Muscle of arm (tissue), 12 donors: ENCODE results near the gene TWIST2. TPM values are rescaled to one million over a fixed set of nuclear protein-coding genes. Genes with fewer than 3 reads are reported as not detected.

Experiments
- DNase-seq: peaks from one replicate; pipeline ENCODE4 v3.0.0-alpha.2; 2013
- polyA plus RNA-seq, 12 donors: library from polyadenylated mRNA; unstranded; fragments of 120-200 nt; gene quantifications; one replicate each; pipeline ENCODE4 v1.2.1, GENCODE V29; 2013; ENCODE audit not compliant: insufficient read length in 12 of 12

TWIST2 gene
- polyA plus RNA-seq, 12 donors: 3.0 to 140 (median 5.9) TPM; not detected in 2

DNA sequence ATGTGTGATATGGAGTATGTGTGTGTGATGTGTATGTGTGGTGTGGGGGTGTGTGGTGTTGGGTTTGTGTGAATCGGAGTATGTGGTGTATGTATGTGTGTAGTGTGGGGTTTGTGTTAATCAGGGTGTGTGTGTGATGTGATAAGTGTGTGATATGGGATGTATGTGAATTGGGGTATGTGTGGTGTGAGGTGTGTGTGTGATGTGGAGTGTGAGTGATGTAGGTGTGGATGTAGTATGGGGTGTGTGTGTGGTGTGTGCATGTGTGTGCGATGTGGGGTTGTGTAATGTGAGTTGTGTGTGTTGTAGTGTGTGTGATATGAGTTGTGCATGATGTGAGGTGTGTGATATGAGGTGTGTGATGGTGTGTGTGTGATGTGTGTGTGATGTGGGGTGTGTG, 54.4 kb downstream of the TWIST2 start:
- DNase-seq: no peak

DNA sequence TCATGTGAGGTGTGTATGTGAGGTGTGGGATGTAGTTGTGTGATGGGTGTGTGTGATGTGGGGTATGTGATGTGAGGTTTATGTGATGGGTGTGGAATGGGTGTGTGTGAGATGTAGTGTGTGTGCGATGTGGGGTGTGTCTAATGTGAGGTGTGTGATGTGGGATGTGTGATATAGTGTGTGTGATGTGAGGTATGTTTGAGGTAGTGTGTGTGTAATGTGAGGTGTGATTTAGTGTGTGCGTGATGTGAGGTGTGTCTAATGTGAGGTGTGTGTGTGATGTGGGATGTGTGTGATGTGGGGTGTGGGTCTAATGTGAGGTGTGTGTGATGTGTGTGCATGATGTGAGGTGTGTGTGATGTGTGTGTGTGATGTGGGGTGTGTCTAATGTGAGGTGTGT, 55.3 kb downstream of the TWIST2 start:
- no peak for DNase-seq

DNA sequence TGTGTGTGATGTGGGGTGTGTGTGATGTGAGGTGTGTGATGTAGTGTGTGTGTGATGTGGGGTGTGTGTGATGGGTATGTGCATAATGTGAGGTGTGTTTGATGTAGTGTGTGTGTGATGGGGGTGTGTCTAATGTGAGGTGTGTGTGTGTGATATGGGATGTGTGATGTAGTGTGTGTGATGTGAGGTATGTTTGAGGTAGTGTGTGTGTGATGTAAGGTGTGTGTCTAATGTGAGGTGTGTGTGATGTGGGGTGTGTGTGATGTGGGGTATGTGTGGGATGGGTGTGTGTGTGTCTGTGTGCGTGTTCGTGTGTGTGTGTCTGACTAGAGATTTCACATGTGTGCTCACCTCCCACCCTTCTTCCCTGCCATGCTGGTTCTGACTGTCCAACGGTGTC, 56.3 kb downstream of the TWIST2 start:
- DNase-seq: no peak

DNA sequence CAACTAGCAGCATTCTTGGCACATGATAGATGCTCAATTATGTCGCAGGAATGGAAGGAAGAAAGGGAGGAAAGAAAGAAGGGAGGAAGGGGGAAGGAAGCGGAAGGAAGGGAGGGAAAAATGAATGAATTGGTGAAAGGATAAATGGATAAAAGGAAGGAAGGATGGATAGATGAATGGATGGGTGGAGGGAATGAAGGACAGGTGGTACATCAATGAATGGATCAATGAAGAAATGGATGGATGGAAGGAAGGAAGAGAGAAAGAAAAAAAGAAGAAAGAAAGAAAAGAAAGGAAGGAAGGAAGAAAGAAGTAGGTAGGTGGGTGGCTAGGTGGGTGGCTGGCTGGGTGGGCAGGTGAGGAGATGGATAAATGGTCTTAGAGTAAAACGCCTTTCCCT, 56.8 kb downstream of the TWIST2 start:
- no peak for DNase-seq

DNA sequence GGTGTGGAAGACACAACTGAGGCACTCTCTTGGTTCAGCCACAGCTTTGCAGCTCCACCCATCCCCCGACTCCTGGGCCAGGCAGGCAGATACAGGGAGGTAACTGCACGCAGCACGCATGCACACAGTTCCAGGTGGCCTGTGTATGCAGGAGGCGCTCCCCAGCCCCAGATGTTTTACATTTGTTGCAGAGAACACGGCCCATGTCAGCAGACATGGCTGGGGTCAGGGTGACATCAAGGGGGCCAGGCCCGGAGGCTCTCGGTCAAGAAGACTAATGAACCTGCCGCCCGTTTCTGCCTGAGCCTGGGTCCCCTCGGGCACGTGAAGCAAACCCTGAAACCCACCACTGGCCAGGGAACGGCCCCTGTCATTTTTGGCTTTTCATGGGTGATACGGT, 57.3 kb downstream of the TWIST2 start:
- no peak for DNase-seq

DNA sequence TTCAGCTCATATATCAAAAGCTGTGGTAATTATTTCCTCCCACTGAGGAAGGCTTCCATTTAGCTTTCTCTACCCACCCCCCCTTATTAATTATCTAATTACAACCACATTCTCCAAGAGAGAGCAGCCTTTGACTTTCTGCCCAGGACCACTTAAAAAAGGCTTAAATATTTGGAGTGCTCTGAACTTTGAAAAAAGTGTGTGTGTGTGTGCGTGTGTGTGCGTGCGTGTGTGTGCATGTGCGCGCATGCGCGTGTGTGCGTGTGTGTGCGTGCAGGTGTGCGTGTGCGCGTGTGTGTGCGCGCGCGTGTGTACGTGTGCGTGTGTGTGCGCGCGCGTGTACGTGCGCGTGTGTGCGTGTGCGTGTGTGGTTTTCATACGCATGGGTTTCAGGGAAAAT, 57.8 kb downstream of the TWIST2 start:
- no peak for DNase-seq

DNA sequence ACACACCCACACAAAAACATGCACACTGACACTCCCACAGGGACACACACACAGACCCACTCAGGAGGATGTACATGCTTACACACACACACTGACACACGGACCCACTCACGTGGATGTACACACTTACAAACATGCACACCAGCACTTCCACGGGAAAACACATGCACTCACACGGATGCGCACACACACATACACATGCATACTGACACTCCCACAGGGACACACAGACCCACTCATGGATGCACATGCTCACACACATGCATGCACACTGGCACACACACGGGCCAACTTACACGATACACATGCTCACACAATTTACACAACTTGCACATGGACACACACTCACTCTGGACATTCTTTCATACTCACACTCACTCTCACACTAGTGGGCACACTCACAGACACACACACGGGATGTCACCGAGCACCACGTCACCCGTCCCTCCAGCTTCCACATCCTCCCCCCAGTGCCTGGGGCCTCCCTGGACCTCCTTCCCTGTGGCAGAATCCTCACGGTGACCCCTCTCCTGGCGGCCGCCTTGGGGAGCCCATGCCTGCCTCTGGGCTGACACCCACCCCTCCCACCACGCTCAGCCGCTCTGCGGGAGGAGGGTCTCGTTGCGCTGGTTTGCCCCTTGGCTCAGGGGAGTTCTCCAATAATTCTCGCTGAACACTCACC, 58.5 kb downstream of the TWIST2 start:
- DNase-seq: no peak

DNA sequence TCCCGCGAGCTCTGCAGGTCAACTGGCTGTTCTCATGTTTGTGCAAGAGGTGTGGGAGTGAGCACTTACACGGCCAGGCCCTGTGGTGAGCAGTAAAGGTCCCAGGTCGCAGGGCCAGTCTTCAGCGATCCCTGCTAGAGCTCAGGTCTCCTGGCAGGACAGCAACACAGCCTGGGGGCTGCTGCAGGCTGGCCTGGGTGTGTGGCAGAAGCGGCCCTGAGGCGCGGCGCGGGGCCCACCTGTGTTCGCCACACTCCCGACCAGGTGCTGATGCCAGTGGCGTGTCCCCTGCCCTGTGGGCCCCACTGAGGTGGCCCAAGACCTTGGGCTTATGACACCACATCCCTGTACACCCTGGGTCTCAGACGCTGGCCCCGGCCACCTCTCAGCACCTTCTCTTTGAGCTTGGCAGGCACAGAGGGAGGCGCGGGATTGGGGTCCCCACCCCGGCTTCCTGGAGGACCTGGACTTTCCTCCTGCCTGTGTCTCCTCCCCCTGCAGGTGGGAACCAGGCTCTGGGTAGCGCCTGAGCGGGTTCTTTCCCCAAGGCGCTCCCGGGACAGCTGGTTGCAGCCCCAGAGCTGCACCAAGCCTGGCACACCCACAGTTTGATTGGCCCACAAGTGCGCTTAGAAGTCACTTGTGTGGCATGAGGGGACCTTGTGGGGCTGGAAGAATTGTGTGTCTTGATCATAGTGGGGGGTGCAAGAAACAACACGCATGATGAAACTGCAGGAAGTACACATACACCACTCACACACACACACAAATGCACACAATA, 59.2 kb downstream of the TWIST2 start:
- DNase-seq: no peak

DNA sequence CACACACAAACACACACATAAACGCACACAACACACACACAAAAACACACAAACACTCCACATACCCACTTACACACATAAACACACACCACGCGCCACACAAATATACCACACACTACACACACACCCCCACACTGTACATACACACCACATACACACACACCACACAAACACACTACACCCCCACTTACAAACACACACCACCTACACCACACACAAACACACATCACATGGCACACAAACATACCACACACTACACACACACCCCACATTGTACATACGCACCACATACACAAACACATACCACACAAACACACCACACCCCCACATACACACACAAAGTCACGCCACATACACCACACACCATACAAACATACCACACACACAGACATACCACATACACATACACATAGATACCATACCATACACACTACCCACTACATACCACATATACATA, 59.9 kb downstream of the TWIST2 start:
- no peak for DNase-seq

DNA sequence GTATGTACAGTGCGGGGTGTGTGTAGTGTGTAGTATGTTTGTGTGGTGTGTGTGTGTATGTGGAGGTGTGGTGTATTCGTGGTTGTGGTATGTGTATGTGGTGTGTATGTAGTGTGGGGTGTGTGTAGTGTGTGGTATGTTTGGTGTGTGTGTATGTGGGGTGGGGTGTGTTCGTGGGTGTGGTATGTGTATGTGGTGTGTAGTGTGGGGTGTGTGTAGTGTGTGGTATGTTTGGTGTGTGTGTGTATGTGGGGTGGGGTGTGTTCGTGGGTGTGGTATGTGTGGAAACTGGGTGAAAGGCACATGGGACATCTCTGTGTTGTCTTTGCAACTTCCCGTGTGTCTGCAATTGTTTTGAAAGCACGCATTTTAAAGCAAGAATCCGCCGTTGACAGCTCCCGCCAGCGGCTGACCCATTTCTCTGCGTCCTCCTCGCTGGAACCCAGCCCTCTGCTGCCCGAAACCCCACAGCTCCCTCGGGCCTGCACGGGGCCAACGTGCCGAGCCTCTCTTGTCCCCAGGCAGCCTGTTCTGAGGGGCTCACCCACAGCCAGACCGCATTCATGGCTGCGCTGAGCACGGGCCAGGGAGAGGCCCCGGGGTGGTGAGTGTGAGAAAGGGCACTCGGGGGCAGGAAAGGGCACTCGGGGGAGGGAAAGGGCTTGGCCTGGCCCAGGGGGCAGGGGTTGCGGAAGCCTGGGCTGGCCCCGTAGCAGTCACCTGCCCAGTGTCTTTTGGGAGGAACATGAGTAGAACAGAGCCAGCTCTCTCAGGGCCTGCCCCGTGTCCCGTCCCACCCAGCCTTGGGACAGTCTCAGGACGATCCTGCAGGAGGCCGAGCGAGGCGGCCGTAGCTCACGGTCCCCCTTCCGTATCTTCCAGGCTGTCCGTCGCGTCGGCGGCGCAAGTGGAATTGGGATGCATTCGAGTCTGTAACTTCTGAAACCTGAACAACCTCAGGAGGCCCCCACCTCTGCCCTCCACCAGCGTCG, 61.4 kb downstream of the TWIST2 start:
- DNase-seq: no peak

DNA sequence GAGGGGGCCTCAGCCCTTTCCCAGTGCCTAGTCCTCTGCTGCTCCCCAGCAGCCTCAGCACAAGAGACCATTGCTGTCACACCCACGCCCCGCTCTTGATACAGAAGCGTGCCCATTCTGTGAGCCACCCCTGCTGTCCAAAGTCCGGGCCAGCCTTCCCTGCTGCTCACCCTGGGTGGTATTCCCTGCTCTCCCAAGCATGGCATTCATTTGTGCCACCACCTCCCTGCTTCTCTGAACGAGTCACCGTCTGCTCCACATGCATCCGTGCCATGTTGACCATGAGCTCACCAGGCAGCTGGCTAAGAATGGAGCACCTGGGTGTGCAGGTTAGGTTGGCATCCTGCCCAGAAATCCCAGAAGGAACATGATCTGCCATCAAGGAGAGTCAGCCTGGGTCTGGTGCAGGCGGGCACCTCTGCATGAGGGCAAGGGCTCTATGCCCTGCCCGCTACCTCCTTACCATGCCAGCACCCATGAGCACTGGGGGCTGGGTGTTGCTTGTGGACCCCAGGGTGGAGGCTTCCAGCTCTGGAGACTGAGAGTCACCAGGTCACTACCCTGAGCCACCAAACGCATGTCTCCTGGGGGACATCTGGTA, 63.0 kb downstream of the TWIST2 start:
- DNase-seq: no peak

DNA sequence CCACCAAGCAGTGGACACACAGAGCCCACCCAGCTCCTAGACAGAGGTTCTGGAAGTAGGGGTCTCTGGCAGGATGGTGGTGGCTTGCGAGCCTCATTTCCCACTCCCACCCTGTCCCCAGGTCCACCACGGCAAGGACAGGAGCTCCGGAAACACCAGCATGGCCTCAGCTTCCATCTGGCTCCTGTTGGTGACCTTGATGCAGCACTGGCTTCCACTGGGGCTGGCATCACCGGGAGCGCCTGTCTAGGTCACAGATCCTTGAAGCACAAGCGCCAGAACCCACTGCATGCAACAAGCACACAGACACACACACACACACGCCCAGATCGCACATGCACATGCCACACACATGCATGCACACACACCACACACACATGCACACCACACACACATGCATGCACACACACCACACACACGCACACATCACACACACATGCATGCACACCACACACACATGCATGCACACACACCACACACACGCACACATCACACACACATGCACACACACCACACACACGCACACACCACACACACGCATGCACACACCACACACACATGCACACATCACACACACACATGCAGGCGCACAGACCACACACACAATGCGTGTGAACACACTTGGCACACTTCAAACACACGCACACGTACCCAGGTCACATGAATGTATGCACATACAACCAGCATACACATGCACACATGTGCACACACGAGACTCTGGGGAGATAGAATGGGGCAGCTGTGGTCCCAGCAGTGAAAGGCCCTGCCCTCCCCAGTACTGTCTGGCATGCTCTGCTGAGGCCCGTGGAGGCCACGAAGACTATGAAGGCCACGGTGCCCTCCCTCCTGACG, 63.7 kb downstream of the TWIST2 start:
- DNase-seq: no peak

DNA sequence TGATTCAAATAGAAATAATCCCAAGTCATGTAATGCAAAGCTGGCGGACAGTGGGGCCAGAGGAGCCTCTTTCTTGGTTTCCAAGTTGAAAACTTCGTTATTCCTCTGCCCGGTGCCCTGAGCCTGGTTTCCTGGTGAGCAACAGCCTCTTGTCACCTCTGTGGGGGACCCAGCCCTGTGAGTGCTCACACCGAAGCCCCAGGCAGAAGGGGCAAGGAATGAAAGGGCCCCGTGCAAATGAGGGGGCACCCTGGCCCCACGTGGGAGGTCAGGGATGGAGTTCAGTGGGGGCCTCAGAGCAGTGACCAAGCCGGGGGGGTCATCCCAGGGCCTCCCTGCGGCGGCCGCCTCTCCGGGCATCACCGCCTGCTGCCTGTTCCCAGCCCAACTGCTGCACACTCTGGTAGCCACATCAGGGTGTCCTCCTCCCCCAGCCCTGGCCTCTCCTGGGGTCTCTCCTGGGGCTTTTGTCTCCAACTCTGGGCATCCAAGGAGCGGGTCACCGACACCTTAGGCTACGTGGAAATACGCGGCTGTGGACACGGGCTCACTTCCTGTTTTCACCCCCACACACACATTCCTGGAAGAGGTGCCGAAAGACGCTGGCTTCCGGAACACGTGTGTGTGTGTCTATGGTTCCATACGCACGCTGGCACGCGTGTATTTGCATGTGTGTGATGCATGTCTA, 64.5 kb downstream of the TWIST2 start:
- DNase-seq: no peak

DNA sequence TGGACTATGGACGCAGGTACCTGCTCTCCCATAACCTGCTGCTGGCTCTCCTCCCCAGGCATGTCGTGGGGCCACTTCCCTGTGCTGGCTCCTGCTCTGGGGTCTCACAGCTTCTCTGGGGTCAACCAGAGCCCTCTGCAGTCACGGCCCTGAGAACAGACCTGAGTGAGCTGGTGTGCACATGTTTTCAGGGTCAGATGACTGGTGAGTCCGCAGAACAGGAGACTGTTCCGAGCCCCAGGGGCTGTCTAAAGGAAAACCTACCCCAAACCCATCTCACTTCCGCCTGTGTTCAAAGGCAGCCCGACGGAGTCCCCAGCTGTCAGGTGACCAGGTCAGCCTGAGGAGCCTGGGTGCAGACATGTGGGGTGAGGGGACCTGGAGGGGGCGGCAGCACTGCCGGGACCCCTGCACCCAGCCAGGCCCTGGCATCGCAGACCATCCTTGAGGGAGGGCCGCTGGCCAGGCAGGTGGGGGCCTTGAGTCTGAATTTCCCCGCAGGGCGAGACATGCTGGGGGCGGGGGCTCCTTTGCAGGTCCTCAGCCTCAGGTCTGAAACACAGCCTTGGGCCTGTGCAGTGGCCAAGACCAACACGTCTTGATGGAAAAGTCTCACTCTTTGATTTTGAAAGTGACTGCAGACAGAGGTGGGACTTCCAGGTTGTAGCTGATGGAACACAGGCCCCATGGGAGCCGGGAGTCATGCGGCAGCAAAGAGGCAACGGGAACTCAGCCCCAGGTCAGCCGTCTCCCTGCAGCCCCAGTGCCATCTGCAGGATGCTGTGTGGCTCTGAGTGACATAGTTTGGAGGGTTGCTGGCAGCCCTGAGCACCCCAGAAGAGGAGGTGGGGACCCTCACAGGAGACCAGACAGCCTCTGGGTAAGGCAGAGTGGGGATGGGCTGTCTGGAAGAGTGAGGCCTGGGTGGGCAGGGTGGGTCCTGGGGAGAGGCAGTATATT, 65.3 kb downstream of the TWIST2 start:
- DNase-seq: no peak

DNA sequence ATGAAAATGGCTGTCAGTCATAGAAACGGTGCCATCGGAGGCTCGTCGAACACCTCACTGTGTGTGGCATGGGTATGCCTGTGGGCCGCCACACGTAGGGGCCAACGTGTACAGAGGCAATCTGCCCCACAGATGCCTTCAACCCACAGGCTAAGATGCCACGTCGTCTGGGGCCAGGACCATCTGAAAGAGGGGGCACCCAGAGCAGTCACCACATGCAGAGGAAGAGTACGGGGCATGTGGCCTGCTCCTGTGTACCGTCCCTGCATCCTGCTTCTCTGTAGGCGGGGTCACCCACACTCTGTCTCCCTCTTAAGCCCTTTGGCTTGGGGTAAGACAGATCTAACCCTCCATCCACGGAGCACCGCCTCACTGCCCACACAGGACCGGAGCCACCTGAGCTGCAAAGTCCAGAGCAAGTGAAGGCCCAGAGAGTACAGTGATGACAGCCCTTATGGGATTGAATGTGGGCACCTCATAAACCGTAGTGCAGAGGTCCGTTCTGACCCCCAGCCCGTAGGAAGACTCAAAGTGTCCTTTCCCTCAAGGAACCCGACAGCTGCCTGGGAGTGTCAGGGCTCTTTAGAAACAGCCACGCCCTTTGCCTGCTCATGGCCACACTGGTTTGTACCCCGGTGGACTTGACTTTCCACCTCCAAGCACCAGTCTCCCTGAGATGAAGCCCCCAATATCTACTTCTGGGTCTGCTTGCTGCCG, 66.2 kb downstream of the TWIST2 start:
- DNase-seq: no peak

DNA sequence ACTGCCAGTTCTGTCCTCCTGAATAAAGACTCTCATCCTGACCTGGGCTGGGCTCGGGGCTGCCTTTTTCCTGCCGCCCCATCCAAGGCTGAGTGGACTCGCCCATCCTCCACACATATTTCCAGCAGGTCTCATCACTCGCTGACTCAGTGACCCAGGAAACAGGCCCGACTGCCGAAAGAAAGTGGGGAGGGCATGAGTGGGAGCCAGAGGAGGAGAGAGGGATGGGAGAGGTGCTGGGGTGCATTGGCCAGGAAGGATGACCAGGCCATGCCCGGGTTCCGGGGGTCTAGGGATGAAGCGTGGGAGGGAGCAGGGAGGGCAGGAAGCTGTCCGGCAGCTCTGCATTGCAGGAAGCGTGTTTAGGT, 66.7 kb downstream of the TWIST2 start:
- DNase-seq: no peak

DNA sequence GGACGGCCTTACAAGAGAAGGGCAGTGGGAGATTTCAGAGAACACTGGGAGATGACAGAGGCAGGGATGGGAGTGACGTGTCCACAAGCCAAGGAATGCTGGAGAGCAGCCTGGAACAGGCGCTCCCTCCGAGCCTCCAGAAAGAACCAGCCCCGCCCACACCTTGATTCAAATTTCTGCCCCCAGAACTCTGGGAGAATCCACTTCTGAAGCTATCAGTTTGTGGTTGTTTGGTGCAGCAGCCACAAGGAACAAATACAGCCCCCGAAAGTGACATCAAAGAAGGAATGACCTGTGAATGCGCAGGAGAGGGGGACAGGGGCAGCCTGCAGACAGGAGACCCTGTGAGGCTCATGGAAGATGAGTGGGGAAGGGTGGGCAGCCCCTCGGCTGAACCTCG, 67.3 kb downstream of the TWIST2 start:
- no peak for DNase-seq

DNA sequence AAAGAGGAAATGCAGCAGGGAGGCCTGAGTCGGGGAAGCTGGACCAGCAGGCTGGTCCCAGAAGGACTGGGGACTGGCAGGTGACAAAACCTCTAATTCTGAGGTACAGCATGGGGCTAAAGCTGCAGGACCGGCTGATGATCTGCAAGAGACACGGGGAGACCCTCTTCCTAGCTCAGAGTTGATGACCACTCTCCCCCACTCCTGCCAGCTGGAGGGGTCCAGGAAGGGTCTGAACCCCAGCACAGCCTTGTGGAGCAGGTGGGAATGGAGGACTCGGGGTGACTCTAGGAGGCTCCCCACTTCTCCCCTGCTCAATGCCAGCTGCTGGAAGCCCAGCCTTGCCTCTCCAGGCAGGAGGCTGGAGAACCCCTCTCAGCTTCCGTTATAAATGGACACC, 67.7 kb downstream of the TWIST2 start:
- DNase-seq: no peak
